Muscle of back (tissue), 11 donors: Measurements from ENCODE around the gene GOLGB1. TPM values are rescaled to one million over a fixed set of nuclear protein-coding genes. Genes with fewer than 3 reads are reported as not detected.
"Not testable (repeated sequence)": the region's sequence is repeated elsewhere in the genome, so short reads cannot be mapped to it uniquely, and the experiment has no call there.

Experiments
- DNase-seq, 3 donors: peaks; one replicate each; pipeline versions ENCODE4 v3.0.0 to v3.0.0-alpha.2; 2013
- polyA plus RNA-seq, 10 donors: library from polyadenylated mRNA; unstranded; fragments of 120-200 nt; gene quantifications; one replicate each; pipeline ENCODE4 v1.2.1, GENCODE V29; 2013; ENCODE audit not compliant: insufficient read length in 10 of 10

GOLGB1 gene
- polyA plus RNA-seq, 10 donors = 37.1 to 52.3 (median 42.8) TPM

- DNase-seq = not testable (repeated sequence)
Measured at GRCh38 chr3:121743106-121743505, 6.4 kb downstream of the GOLGB1 start.

- peak; percentile 15 to 40 (median 27) for DNase-seq
Measured at GRCh38 chr3:121740896-121741295, 8.6 kb downstream of the GOLGB1 start.

GRCh38 chr3:121739902-121740301 is 9.6 kb downstream of the GOLGB1 start:
- no peak for DNase-seq

- no peak for DNase-seq
Measured at GRCh38 chr3:121737644-121738043, 11.9 kb downstream of the GOLGB1 start.

- no peak for DNase-seq
Measured at GRCh38 chr3:121736112-121736511, 13.4 kb downstream of the GOLGB1 start.

GRCh38 chr3:121735047-121735696 is 14.4 kb downstream of the GOLGB1 start:
- no peak for DNase-seq

- no peak for DNase-seq
Measured at GRCh38 chr3:121730940-121731687, 18.4 kb downstream of the GOLGB1 start.

- no peak for DNase-seq
Measured at GRCh38 chr3:121724130-121724529, 25.4 kb downstream of the GOLGB1 start.

- no peak for DNase-seq
Measured at GRCh38 chr3:121723485-121723884, 26.1 kb downstream of the GOLGB1 start.

- no peak for DNase-seq
Measured at GRCh38 chr3:121722411-121722810, 27.1 kb downstream of the GOLGB1 start.

- no peak for DNase-seq
Measured at GRCh38 chr3:121720163-121720562, 29.4 kb downstream of the GOLGB1 start.

GRCh38 chr3:121719423-121719822 is 30.1 kb downstream of the GOLGB1 start:
- no peak for DNase-seq

GRCh38 chr3:121718205-121718846 is 31.2 kb downstream of the GOLGB1 start:
- no peak for DNase-seq

- no peak for DNase-seq
Measured at GRCh38 chr3:121710347-121710746, 39.2 kb downstream of the GOLGB1 start.

- no peak for DNase-seq
Measured at GRCh38 chr3:121707531-121708273, 41.8 kb downstream of the GOLGB1 start.

GRCh38 chr3:121705541-121705940 is 44.0 kb downstream of the GOLGB1 start:
- DNase-seq = no peak

- no peak for DNase-seq
Measured at GRCh38 chr3:121703973-121704372, 45.6 kb downstream of the GOLGB1 start.

GRCh38 chr3:121698901-121699300 is 50.6 kb downstream of the GOLGB1 start:
- DNase-seq = peak in 2 of 3 donors; percentile 19 to 59

- DNase-seq = no peak
Measured at GRCh38 chr3:121698476-121698875, 51.1 kb downstream of the GOLGB1 start.

GRCh38 chr3:121696186-121696585 is 53.4 kb downstream of the GOLGB1 start:
- peak in 1 of 3 donors; percentile 10 for DNase-seq

- no peak for DNase-seq
Measured at GRCh38 chr3:121692010-121692699, 57.4 kb downstream of the GOLGB1 start.
